Cardiac septum (tissue), 1 donor: Measurements from ENCODE around the gene TMEM63C. TPM values are rescaled to one million over a fixed set of nuclear protein-coding genes. Genes with fewer than 3 reads are reported as not detected.

Experiments used
- DNase-seq: peaks from one replicate; pipeline ENCODE4 v3.0.0-alpha.2; 2020; ENCODE audit warnings: low spot score
- intact Hi-C: fragments of 100-400 bp; cut with DNase I; formaldehyde crosslinking; loops from one replicate; pipeline ENCODE4 v1.14.0; 2022
- total RNA-seq: library from RNA; stranded (reverse); fragmentation: NEBNext Ultra II Directional; extraction: Animal tissue kit (Norgen Biotek cat#: 25700); gene quantifications from one replicate; pipeline ENCODE4 v1.2.1, GENCODE V29; 2021
- donor health status: DM: no; HTN: no; CAD: no.

TMEM63C gene
- total RNA-seq, 1 donor from 2014 or later: 0.46 TPM

GRCh38 chr14:77186911-77187648 is 5.5 kb downstream of the TMEM63C start:
- peak; percentile 56 for DNase-seq
- intact Hi-C loops: no loop called here

- intact Hi-C loops: no loop called here
- DNase-seq: peak; percentile 71
Observed at GRCh38 chr14:77187649-77188012, 6.0 kb downstream of the TMEM63C start.

GRCh38 chr14:77189479-77189878 is 7.9 kb downstream of the TMEM63C start:
- DNase-seq: no peak
- intact Hi-C loops: no loop called here

GRCh38 chr14:77190977-77191376 is 9.4 kb downstream of the TMEM63C start:
- intact Hi-C loops: no loop called here
- DNase-seq: no peak

- intact Hi-C loops: loop anchor here (5.0 kb wide), 1 partner anchor 52 kb away; the partner anchor contains the start of gene ZDHHC22
- no peak for DNase-seq
Observed at GRCh38 chr14:77194706-77195105, 13.1 kb downstream of the TMEM63C start.

GRCh38 chr14:77195766-77196165 is 14.2 kb downstream of the TMEM63C start:
- intact Hi-C loops: loop anchor here (5.0 kb wide), 1 partner anchor 53 kb away; the partner anchor contains the start of gene ZDHHC22

GRCh38 chr14:77197988-77198387 is 16.4 kb downstream of the TMEM63C start:
- DNase-seq: peak; percentile 44
- intact Hi-C loops: loop anchor here (5.0 kb wide), 1 partner anchor 56 kb away; the partner anchor contains the start of gene ZDHHC22

More at GRCh38 chr14:77195766-77196165, 14.2 kb downstream of the TMEM63C start:
- peak; percentile 73 for DNase-seq

- DNase-seq: no peak
- intact Hi-C loops: loop anchor here (5.0 kb wide), 1 partner anchor 56 kb away; the partner anchor contains the start of gene ZDHHC22
Observed at GRCh38 chr14:77198561-77198960, 17.0 kb downstream of the TMEM63C start.

- intact Hi-C loops: loop anchor here (5.0 kb wide), 1 partner anchor 57 kb away; the partner anchor contains the start of gene ZDHHC22
- no peak for DNase-seq
Observed at GRCh38 chr14:77199590-77199989, 18.0 kb downstream of the TMEM63C start.

GRCh38 chr14:77200406-77200985 is 18.9 kb downstream of the TMEM63C start:
- DNase-seq: no peak
- intact Hi-C loops: no loop called here

- no peak for DNase-seq
- intact Hi-C loops: no loop called here
Observed at GRCh38 chr14:77201696-77202095, 20.1 kb downstream of the TMEM63C start.

- no peak for DNase-seq
- intact Hi-C loops: no loop called here
Observed at GRCh38 chr14:77203611-77204458, 22.2 kb downstream of the TMEM63C start.

GRCh38 chr14:77204459-77204771 is 22.8 kb downstream of the TMEM63C start:
- no peak for DNase-seq
- intact Hi-C loops: no loop called here

- intact Hi-C loops: no loop called here
- DNase-seq: no peak
Observed at GRCh38 chr14:77204907-77205306, 23.3 kb downstream of the TMEM63C start.

- no peak for DNase-seq
- intact Hi-C loops: no loop called here
Observed at GRCh38 chr14:77205566-77205965, 24.0 kb downstream of the TMEM63C start.

- intact Hi-C loops: no loop called here
- DNase-seq: no peak
Observed at GRCh38 chr14:77206261-77206824, 24.7 kb downstream of the TMEM63C start.

- intact Hi-C loops: no loop called here
- DNase-seq: no peak
Observed at GRCh38 chr14:77206877-77207389, 25.3 kb downstream of the TMEM63C start.

GRCh38 chr14:77208291-77208978 is 26.8 kb downstream of the TMEM63C start:
- peak; percentile 86 for DNase-seq
- intact Hi-C loops: no loop called here

GRCh38 chr14:77208979-77209318 is 27.4 kb downstream of the TMEM63C start:
- intact Hi-C loops: no loop called here
- no peak for DNase-seq
